ENCODE results near the gene PIGX.
"Not testable (repeated sequence)": the region's sequence is repeated elsewhere in the genome, so short reads cannot be mapped to it uniquely, and the experiment has no call there.

The PIGX gene

GRCh38 chr3:196741249-196741889 is 29.2 kb downstream of the PIGX start:
- no peak for TF ChIP-seq EZH2phosphoT487 (IDR thresholded peaks at IDR 0.05; ENCODE audit: low read length)
- no peak for TF ChIP-seq CTCF (IDR thresholded peaks at IDR 0.05; ENCODE audit: low read length)
- no peak for TF ChIP-seq EZH2 (optimal IDR thresholded peaks at IDR 0.05; ENCODE audit: low read depth, low read length)
- Histone ChIP-seq H3K36me3 (replicated peaks; ENCODE audit: insufficient read depth, low read length) (no peaks in the 10 kb centered on the region), H3K9ac (ENCODE audit: low read length) (peak overlapping the region; percentile 88), H3F3A (ENCODE audit: insufficient read depth, low read length) (peaks cover 20% of the 10 kb centered on the region), H4K20me1 (ENCODE audit: insufficient read depth, low read length) (peaks cover 14% of the 10 kb centered on the region; the same call in 1 of the 2 replicates), H3K4me2 (ENCODE audit: low read depth, low read length) (peak overlapping the region; percentile 87), H3K4me1 (ENCODE audit: low read length) (peaks cover 7% of the 10 kb centered on the region), H3K4me3 (ENCODE audit: low read length) (peak overlapping the region; percentile 82), H3K79me2 (ENCODE audit: low read length) (peaks cover 65% of the 10 kb centered on the region), H3K27ac (ENCODE audit: low read length) (peak overlapping the region; percentile 82; the same call in 1 of the 2 replicates), H3K9me2 (replicated peaks; ENCODE audit: insufficient read depth, low read length) (no peaks in the 10 kb centered on the region), H3K9me3 (replicated peaks; ENCODE audit: insufficient read depth, low read length) (no peaks in the 10 kb centered on the region), H2AFZ (ENCODE audit: low read length) (0 out of 2 replicates have a peak overlapping the region, but pooled peaks have one; percentile 1), H3K27me3 (replicated peaks; ENCODE audit: insufficient read depth, low read length) (no peaks in the 10 kb centered on the region)
- DNase-seq = no peak

- H2AFZ ChIP-seq (ENCODE audit: low read length); DNase-seq; H3K9me2 ChIP-seq (replicated peaks; ENCODE audit: insufficient read depth, low read length); H3K9me3 ChIP-seq (replicated peaks; ENCODE audit: insufficient read depth, low read length); H3K27me3 ChIP-seq (replicated peaks; ENCODE audit: insufficient read depth, low read length); H3K4me2 ChIP-seq (ENCODE audit: low read depth, low read length); H3K9ac ChIP-seq (ENCODE audit: low read length); H3K4me3 ChIP-seq (ENCODE audit: low read length); H3K36me3 ChIP-seq (replicated peaks; ENCODE audit: insufficient read depth, low read length); H3K4me1 ChIP-seq (ENCODE audit: low read length); H3K27ac ChIP-seq (ENCODE audit: low read length): not testable (repeated sequence)
- peaks cover 19% of the 10 kb centered on the region; the same call in 1 of the 2 replicates for H4K20me1 ChIP-seq (ENCODE audit: insufficient read depth, low read length)
- H3K79me2 ChIP-seq (ENCODE audit: low read length) = peaks cover 87% of the 10 kb centered on the region
- H3F3A ChIP-seq (ENCODE audit: insufficient read depth, low read length) = peaks cover 16% of the 10 kb centered on the region
Observed at GRCh38 chr3:196743569-196743968, 31.4 kb downstream of the PIGX start.

- no peak overlapping the region for H3K27ac ChIP-seq (ENCODE audit: low read length)
- no peaks in the 10 kb centered on the region for H3K4me1 ChIP-seq (ENCODE audit: low read length)
- no peaks in the 10 kb centered on the region for H3K9me3 ChIP-seq (replicated peaks; ENCODE audit: insufficient read depth, low read length)
- no peak for DNase-seq
- peaks cover 96% of the 10 kb centered on the region for H3K79me2 ChIP-seq (ENCODE audit: low read length)
- H2AFZ ChIP-seq (ENCODE audit: low read length) = no peak overlapping the region
- H3K36me3 ChIP-seq (replicated peaks; ENCODE audit: insufficient read depth, low read length) = peaks cover 4% of the 10 kb centered on the region; the same call in 1 of the 2 replicates
- TF ChIP-seq EZH2phosphoT487 (IDR thresholded peaks at IDR 0.05; ENCODE audit: low read length) (no peak), EZH2 (optimal IDR thresholded peaks at IDR 0.05; ENCODE audit: low read depth, low read length) (no peak), CTCF (IDR thresholded peaks at IDR 0.05; ENCODE audit: low read length) (no peak)
- H3F3A ChIP-seq (ENCODE audit: insufficient read depth, low read length) = no peaks in the 10 kb centered on the region
- no peak overlapping the region for H3K4me3 ChIP-seq (ENCODE audit: low read length)
- H3K4me2 ChIP-seq (ENCODE audit: low read depth, low read length) = no peak overlapping the region
- H3K9ac ChIP-seq (ENCODE audit: low read length) = no peak overlapping the region
- H3K9me2 ChIP-seq (replicated peaks; ENCODE audit: insufficient read depth, low read length) = no peaks in the 10 kb centered on the region
- H4K20me1 ChIP-seq (ENCODE audit: insufficient read depth, low read length) = peaks cover 8% of the 10 kb centered on the region; the same call in 1 of the 2 replicates
- no peaks in the 10 kb centered on the region for H3K27me3 ChIP-seq (replicated peaks; ENCODE audit: insufficient read depth, low read length)
Observed at GRCh38 chr3:196749125-196749524, 36.9 kb downstream of the PIGX start.

- Histone ChIP-seq H3K27ac (ENCODE audit: low read length) (no peak overlapping the region), H4K20me1 (ENCODE audit: insufficient read depth, low read length) (peaks cover 7% of the 10 kb centered on the region; the same call in 1 of the 2 replicates), H3K9ac (ENCODE audit: low read length) (no peak overlapping the region), H3K79me2 (ENCODE audit: low read length) (peaks cover 96% of the 10 kb centered on the region), H3K4me1 (ENCODE audit: low read length) (no peaks in the 10 kb centered on the region), H3F3A (ENCODE audit: insufficient read depth, low read length) (no peaks in the 10 kb centered on the region), H3K27me3 (replicated peaks; ENCODE audit: insufficient read depth, low read length) (no peaks in the 10 kb centered on the region), H2AFZ (ENCODE audit: low read length) (no peak overlapping the region), H3K4me3 (ENCODE audit: low read length) (no peak overlapping the region), H3K4me2 (ENCODE audit: low read depth, low read length) (no peak overlapping the region), H3K9me2 (replicated peaks; ENCODE audit: insufficient read depth, low read length) (no peaks in the 10 kb centered on the region), H3K36me3 (replicated peaks; ENCODE audit: insufficient read depth, low read length) (0 out of 2 replicates have a peak, but pooled peaks cover 4% of the 10 kb centered on the region), H3K9me3 (replicated peaks; ENCODE audit: insufficient read depth, low read length) (no peaks in the 10 kb centered on the region)
- no peak for DNase-seq
- TF ChIP-seq CTCF (IDR thresholded peaks at IDR 0.05; ENCODE audit: low read length) (no peak), EZH2phosphoT487 (IDR thresholded peaks at IDR 0.05; ENCODE audit: low read length) (no peak), EZH2 (optimal IDR thresholded peaks at IDR 0.05; ENCODE audit: low read depth, low read length) (no peak)
Observed at GRCh38 chr3:196753201-196753600, 41.0 kb downstream of the PIGX start.

Measured in MM.1S (cell line).